Ovary (tissue), 3 donors: ENCODE results near the gene MROH7.

ENCODE experiments used
- POLR2A ChIP-seq: fragments of 450-650 bp; IDR thresholded peaks from one replicate; pipeline ENCODE4 v1.6.1; 2017; ENCODE audit warnings: antibody characterized with exemption, mild to moderate bottlenecking, moderate library complexity
- TF ChIP-seq, protein P1 (sequence below), 3 donors: fragments of 450-650 bp in 2 of 3; fragments of 200-600 bp in 1 of 3; IDR thresholded peaks; one replicate each; pipeline versions ENCODE4 v1.5.1 to v1.8.0; 2016 to 2022; ENCODE audit warnings: antibody characterized with exemption in 3 of 3, mild to moderate bottlenecking in 1 of 3
- donor health status: DM: no; HTN: no; CAD: no.

GRCh38 chr1:54611621-54612020, 30.0 kb upstream of the MROH7 start:
- TF ChIP-seq, protein P1, sequence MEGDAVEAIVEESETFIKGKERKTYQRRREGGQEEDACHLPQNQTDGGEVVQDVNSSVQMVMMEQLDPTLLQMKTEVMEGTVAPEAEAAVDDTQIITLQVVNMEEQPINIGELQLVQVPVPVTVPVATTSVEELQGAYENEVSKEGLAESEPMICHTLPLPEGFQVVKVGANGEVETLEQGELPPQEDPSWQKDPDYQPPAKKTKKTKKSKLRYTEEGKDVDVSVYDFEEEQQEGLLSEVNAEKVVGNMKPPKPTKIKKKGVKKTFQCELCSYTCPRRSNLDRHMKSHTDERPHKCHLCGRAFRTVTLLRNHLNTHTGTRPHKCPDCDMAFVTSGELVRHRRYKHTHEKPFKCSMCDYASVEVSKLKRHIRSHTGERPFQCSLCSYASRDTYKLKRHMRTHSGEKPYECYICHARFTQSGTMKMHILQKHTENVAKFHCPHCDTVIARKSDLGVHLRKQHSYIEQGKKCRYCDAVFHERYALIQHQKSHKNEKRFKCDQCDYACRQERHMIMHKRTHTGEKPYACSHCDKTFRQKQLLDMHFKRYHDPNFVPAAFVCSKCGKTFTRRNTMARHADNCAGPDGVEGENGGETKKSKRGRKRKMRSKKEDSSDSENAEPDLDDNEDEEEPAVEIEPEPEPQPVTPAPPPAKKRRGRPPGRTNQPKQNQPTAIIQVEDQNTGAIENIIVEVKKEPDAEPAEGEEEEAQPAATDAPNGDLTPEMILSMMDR (IDR thresholded peaks at IDR 0.05): no peak
- TF ChIP-seq POLR2A: no peak
